ENCODE results near the gene ZNF474. TPM values are rescaled to one million over a fixed set of nuclear protein-coding genes. Genes with fewer than 3 reads are reported as not detected.

Gene ZNF474
- total RNA-seq, 2 donors from 2014 or later = 1.7 TPM; not detected in 1

GRCh38 chr5:122175091-122175490, 45.7 kb downstream of the ZNF474 start:
- WGBS = 80% methylated on average over 1 of the region's 1 CpG
- intact Hi-C loops (cut with DNase I) = no loop called here

GRCh38 chr5:122175852-122176251, 46.5 kb downstream of the ZNF474 start:
- no peak for DNase-seq (ENCODE audit: low spot score)
- intact Hi-C loops (cut with DNase I) = no loop called here
- TF ChIP-seq POLR2AphosphoS5 (IDR thresholded peaks at IDR 0.05) (no peak), POLR2A (IDR thresholded peaks at IDR 0.05) (no peak)
- TF ChIP-seq, protein P1, sequence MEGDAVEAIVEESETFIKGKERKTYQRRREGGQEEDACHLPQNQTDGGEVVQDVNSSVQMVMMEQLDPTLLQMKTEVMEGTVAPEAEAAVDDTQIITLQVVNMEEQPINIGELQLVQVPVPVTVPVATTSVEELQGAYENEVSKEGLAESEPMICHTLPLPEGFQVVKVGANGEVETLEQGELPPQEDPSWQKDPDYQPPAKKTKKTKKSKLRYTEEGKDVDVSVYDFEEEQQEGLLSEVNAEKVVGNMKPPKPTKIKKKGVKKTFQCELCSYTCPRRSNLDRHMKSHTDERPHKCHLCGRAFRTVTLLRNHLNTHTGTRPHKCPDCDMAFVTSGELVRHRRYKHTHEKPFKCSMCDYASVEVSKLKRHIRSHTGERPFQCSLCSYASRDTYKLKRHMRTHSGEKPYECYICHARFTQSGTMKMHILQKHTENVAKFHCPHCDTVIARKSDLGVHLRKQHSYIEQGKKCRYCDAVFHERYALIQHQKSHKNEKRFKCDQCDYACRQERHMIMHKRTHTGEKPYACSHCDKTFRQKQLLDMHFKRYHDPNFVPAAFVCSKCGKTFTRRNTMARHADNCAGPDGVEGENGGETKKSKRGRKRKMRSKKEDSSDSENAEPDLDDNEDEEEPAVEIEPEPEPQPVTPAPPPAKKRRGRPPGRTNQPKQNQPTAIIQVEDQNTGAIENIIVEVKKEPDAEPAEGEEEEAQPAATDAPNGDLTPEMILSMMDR (IDR thresholded peaks at IDR 0.05) = no peak

More at GRCh38 chr5:122175091-122175490, 45.7 kb downstream of the ZNF474 start:
- no peak overlapping the region for H3K27ac ChIP-seq
- no peak for DNase-seq (ENCODE audit: low spot score)
- H3K36me3 ChIP-seq = no peaks in the 10 kb centered on the region
- TF ChIP-seq POLR2A (IDR thresholded peaks at IDR 0.05) (no peak), POLR2AphosphoS5 (IDR thresholded peaks at IDR 0.05) (no peak)
- TF ChIP-seq, protein P1 (IDR thresholded peaks at IDR 0.05) = no peak
- no peaks in the 10 kb centered on the region for H3K27me3 ChIP-seq (replicated peaks; ENCODE audit: insufficient read depth)
- H3K4me1 ChIP-seq (replicated peaks) = no peaks in the 10 kb centered on the region
- no peaks in the 10 kb centered on the region for H3K9me3 ChIP-seq
- H3K4me3 ChIP-seq = no peak overlapping the region

DNA sequence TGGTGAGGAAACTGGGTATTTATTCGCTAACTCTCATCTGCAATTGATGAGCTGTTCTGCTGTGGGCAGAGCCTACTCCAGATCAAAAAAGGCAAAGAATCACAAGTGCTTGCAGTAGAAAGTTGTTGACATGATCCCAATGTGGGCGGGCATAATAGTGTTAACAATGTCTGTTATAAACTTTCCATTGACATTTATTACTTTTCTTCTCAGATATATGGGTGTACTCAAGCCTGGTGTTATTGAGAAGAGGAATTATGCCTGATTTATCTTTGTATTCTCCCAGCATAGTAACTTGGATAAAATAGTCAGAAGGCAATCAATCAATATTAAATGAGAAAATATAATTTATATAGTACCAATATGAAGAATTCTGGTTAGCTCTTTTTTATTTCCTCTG, 47.8 kb downstream of the ZNF474 start:
- 35% methylated on average over 2 of the region's 2 CpGs for WGBS
- Histone ChIP-seq H3K36me3 (no peaks in the 10 kb centered on the region), H3K4me3 (no peak overlapping the region), H3K9me3 (no peaks in the 10 kb centered on the region), H3K27ac (no peak overlapping the region), H3K27me3 (replicated peaks; ENCODE audit: insufficient read depth) (no peaks in the 10 kb centered on the region), H3K4me1 (replicated peaks) (no peaks in the 10 kb centered on the region)
- intact Hi-C loops (cut with DNase I) = no loop called here
- TF ChIP-seq POLR2AphosphoS5 (IDR thresholded peaks at IDR 0.05) (peak; percentile 31), POLR2A (IDR thresholded peaks at IDR 0.05) (no peak)
- TF ChIP-seq, protein P1 (IDR thresholded peaks at IDR 0.05) = no peak
- peak; percentile 9 for DNase-seq (ENCODE audit: low spot score)

More at GRCh38 chr5:122175852-122176251, 46.5 kb downstream of the ZNF474 start:
- H3K27me3 ChIP-seq (replicated peaks; ENCODE audit: insufficient read depth) = no peaks in the 10 kb centered on the region
- H3K27ac ChIP-seq = no peak overlapping the region
- no peaks in the 10 kb centered on the region for H3K9me3 ChIP-seq
- H3K4me3 ChIP-seq = no peak overlapping the region
- no peaks in the 10 kb centered on the region for H3K36me3 ChIP-seq
- no peaks in the 10 kb centered on the region for H3K4me1 ChIP-seq (replicated peaks)

GRCh38 chr5:122179701-122180100, 50.4 kb downstream of the ZNF474 start:
- Histone ChIP-seq H3K9me3 (no peaks in the 10 kb centered on the region), H3K27me3 (replicated peaks; ENCODE audit: insufficient read depth) (no peaks in the 10 kb centered on the region), H3K4me3 (no peak overlapping the region), H3K36me3 (no peaks in the 10 kb centered on the region), H3K27ac (no peak overlapping the region), H3K4me1 (replicated peaks) (no peaks in the 10 kb centered on the region)
- TF ChIP-seq POLR2A (IDR thresholded peaks at IDR 0.05) (no peak), POLR2AphosphoS5 (IDR thresholded peaks at IDR 0.05) (no peak)
- TF ChIP-seq, protein P1 (IDR thresholded peaks at IDR 0.05) = no peak
- 70% methylated on average over 1 of the region's 1 CpG for WGBS
- intact Hi-C loops (cut with DNase I) = no loop called here
- DNase-seq (ENCODE audit: low spot score) = no peak

DNA sequence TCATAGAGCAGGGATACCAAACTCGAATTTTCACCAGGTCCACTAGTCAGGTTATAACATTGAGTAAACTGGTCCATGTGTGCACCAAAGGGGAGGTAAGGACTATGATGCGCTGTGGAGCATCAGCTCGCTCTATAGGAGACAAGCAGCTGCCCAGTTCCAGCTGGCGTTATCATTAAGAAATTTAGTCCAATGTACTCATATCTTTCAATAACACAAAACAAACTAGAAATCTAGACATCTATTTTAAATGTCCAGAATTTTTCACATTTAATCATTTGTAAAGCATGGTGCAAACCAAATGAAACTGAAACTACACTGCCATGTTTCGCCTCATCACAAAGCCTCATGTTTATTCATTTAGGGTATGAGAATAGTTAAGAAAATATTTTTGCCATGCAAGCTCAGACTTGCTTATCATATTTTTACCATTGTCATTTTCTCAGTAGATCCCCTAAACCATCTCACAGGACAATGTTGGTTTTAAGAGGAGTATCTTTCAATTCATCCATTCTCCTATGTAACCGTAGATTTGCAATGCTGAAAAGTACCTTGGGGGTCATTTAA, 50.9 kb downstream of the ZNF474 start:
- Histone ChIP-seq H3K9me3 (no peaks in the 10 kb centered on the region), H3K4me3 (no peak overlapping the region), H3K36me3 (no peaks in the 10 kb centered on the region), H3K4me1 (replicated peaks) (no peaks in the 10 kb centered on the region), H3K27ac (no peak overlapping the region), H3K27me3 (replicated peaks; ENCODE audit: insufficient read depth) (no peaks in the 10 kb centered on the region)
- no peak for DNase-seq (ENCODE audit: low spot score)
- 94% methylated on average over 6 of the region's 6 CpGs for WGBS
- TF ChIP-seq, protein P1 (IDR thresholded peaks at IDR 0.05) = no peak
- no peak for TF ChIP-seq POLR2A (IDR thresholded peaks at IDR 0.05)
- no peak for TF ChIP-seq POLR2AphosphoS5 (IDR thresholded peaks at IDR 0.05)
- intact Hi-C loops (cut with DNase I) = no loop called here

All from prostate gland (tissue), 2 donors.